Fibroblast of gingiva (primary cell): ENCODE results near the gene CNNM2.
"Not testable (repeated sequence)": the region's sequence is repeated elsewhere in the genome, so short reads cannot be mapped to it uniquely, and the experiment has no call there.

ENCODE experiments used
- DNase-seq: peaks from one replicate; pipeline ENCODE4 v3.0.0-alpha.2; 2011; ENCODE audit warnings: low read depth

CNNM2 gene

DNA sequence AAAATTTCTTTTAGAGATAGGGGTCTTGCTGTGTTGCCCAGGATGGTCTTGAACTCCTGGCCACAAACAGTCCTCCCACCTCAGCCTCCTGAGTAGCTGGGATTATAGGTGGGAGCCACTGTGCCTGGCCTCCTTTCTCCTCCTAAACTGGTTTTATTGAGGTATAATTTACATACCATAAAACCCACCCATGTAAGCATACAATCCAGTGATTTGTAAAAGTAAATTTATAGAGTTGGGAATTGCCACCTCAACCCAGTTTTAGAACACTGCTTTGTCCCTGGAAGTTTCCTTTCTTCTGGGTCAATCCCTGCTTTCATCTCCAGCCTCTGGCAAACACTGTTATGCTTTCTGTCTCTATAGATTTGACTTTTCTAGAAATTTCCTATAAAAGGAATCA is 49.0 kb downstream of the CNNM2 start:
- no peak for DNase-seq

DNA sequence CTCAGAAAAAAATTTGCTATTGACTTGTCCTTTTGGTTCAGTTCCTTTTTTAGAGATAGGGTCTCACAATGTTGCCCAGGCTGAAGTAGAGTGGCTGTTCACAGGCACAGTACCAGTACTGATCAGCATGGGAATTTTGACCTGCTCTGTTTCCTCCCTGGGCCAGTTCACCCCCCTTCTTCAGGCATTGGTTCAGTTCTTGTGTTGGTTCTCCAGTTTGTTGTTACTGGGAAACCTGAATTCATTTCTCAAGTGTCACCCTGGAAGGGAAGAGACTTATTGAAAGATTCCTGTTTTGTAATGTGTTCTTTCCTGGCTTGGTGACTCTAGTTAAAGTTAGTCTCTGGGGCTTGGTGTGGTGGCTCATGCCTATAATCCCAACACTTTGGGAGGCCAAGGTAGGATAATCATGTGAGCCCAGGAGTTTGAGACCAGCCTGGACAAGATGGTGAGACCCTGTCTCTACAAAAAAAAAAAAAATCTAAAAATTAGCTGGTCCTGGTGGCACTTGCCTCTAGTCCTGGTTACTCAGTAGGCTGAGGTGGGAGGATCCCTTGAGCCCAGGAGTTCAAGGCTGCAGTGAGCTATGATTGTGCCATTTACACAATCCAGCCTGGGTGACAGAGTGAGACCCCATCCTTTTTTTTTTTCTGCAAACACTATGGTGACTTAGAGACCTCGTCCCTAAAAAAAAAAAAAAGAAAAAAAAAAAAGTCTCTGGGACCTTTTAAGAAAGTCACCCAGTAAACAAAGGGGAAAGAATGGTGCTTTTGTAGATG is 52.7 kb downstream of the CNNM2 start:
- DNase-seq: no peak

DNA sequence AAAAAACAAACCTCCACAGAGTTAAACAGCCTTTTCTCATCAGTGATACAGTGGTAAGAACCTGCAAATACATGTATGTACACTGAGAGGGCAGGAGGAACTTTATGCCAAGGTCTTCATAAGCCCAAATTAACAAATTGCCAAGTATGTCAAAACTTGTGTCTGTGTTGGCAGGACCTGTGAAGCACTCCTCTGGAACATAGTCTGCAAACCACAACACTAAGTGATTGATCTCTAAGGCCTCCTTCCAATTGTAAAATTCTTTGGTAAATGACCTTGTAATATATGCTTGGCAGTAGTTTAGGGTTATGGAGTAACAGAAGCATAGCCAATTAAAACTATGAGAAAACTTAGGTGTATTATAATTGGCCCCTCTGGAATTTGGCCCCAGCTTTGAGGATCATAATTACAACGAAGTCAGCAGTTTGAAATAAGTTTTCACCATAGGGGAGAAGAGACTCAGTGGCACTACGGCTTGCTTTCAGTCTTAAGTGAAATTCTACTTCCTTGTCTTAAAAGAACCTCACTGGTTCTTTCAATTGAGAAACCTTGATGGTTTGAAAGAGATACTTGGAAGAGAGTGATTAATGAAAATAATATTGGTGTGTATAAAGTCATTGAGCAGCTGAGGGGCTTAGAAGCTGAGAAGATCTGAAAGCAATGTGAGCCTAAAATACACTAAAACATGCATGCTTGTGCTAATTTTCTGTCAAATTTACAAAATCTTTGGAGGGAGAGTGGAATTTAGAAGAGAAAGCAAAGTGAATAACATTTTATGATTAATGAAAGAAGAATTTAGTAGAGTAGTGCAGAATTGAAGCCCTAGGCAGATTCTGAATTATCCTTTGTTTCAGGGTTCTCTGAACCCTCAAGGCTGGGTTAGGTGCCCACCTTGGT is 57.6 kb downstream of the CNNM2 start:
- DNase-seq: peak; percentile 9

DNA sequence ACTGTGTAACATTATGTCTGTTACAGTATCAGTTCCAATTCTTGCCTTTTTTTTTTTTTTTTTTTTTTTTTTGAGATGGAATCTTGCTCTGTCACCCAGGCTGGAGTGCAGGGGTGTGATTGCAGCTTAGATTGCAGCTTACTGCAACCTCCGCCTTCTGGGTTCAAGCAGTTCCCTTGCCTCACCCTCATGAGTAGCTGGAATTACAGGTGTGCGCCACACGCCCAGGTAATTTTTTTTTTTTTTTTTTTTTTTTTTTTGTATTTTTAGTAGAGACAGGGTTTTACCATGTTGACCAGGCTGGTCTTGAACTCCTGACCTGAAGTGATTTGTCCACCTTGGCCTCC is 58.3 kb downstream of the CNNM2 start:
- DNase-seq: not testable (repeated sequence)

DNA sequence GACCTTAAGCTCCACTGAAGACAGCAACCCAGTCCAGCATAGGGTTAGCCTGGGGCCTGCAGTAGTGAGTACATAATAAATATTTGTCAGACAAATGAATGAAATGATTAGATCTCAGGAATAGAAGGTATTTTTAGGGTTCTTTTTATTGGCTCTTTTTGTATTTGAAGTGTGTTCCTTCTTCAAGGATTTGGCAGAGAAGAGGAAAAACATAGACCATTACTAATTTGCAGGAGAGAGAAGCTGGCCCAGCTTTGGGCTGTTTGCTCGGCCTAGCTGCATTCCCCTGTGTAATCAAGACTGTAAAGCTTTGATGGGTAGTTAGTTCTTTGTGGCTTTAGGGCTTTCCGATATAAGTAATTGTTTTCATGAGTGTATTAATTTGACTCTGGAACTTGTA is 64.2 kb downstream of the CNNM2 start:
- no peak for DNase-seq

DNA sequence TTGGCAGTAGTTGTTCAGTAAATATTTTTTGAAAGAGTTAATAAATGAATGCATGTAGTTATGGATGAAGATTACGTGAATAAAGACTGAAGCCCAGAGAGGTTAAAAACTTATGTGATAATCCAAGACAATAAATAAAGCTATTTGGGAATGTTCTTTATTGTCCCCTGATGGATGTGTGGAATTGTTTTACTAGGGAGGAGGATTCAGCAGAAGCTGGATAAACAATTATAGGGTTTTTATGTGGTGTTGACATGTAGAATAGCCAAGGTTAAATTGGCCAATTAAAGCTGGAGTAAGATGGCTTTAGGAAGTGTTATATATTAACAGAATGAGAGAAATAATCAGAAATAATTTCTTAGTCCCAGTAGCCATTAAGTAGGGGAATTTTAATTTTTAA is 66.0 kb downstream of the CNNM2 start:
- no peak for DNase-seq

DNA sequence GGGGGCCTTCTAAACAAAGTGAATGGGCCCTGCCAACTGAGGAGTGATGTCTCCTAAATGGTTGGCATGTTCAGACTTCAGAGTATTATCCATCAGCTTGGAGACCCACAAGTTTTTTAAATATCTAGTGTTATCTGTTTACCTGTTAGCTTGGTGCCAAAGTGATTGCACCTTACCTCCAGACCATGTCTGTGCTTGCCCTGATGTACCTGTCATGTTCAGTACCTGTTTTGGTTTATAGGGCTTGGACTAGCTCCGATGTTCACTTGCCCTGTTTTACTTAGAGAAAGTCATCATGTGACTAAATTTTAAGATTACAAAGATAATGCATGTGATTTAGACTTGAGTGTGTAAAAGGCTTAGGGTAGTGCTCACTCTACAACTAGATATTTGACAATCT is 67.7 kb downstream of the CNNM2 start:
- DNase-seq: no peak

DNA sequence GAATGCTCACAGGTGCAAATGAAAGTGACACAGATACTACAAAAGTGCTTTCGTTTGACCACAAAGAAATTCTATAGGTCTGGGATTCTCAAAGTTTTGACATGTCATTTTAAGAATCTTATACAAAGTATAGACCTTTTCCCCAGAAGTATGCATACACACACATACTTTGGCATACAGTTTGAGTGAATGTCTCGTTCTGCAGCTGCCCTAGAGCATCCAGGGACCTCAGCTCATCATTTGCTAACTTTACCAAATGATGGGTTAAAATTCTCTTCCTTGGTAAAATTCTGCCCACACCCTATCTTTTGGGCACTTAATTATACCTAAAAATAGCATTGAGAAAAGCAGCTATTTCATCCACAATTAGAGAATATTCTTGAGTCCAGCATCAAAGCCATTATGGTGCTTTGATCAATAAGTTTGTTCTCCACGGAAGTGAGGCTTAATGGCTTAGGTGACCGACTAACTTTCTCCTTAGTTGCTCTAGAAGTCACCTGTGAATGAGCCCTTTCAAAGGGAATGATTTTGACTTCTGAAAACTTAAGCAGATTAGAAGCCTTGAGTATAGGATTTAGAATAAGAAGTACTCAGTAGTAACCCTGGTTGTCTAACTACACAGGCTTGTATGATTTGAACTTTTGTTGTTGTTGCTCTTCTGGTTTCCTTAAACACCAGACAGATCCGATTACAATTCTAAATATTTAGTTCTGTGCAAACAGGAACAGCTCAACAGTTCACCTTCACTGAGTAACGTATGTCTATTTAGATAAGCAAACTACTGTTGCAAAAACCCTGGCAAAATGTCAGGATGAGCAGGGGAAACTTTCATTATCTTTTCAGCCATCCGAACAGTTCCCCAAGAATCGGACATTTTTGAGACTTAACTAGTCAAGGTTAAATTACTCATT is 70.6 kb downstream of the CNNM2 start:
- DNase-seq: peak; percentile 1

DNA sequence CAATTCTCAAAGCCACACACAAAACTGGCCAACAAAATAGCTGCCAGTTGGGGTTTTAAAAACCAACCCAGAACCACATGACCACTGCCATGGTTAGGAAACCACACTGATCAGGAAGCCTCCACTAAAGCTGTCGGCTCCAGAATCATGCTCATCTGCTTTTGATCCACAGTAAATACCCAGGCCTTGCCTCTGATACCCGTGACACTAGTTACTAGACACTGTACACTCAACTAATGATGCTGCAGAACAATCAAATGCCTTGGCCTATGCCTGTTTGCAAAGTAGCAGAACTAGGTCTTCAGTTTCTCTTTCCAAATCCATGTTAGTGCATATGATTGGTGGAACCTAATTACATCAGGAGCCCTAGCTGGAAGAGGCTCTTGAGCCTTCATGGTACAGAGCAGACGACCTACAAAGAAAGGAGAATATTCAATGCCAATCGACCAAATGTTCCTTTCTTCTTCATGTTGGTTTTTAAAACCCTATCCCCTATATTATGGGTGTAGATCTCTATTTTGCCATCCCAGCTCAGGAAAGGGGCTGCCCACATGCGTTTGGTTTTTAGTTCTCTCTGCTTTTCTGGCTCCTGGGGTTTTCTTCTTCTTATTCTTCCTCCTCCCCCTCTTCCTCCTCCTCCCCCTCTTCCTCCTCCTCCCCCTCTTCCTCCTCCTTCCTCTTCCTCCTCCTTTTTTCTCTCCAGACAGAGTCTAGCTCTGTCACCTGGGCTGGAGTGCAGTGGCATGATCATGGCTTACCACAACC is 76.6 kb downstream of the CNNM2 start:
- no peak for DNase-seq

DNA sequence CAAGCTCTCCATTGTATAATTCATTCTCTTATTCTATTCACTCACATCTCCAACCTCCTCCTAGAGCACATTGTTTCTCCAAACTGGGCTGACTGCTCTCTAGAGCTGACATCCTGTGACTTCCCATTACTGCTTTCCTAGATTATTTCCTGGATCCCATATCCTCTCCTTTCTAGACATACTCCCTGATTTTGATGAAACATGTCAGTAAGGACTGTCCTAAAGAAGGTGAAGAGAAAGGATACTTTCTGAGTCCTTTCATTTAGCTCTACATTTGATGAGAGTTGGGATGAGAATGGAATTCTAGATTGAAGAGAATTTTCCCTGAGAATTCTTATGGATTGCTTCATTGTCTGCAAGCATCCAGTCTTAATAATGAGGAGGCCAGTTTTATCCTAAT is 78.8 kb downstream of the CNNM2 start:
- no peak for DNase-seq

DNA sequence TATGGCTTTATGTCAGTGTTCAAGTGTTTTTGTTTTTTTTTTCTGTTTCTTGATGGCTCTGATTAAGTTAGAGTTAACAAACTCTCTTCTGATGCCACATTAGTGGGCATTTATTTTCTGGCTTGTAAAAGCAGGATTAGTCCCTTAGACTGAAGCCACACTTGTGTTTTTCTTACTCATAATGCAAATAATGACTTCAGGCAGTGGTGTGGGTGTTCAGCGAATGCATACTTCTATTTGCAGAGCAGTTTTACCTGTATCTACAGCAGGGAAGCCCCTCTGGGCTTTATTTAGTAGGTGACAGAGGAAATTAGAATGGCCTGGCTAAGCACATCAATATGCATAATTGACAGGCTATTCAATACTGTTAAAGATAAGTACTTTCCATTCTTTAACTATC is 79.9 kb downstream of the CNNM2 start:
- no peak for DNase-seq

DNA sequence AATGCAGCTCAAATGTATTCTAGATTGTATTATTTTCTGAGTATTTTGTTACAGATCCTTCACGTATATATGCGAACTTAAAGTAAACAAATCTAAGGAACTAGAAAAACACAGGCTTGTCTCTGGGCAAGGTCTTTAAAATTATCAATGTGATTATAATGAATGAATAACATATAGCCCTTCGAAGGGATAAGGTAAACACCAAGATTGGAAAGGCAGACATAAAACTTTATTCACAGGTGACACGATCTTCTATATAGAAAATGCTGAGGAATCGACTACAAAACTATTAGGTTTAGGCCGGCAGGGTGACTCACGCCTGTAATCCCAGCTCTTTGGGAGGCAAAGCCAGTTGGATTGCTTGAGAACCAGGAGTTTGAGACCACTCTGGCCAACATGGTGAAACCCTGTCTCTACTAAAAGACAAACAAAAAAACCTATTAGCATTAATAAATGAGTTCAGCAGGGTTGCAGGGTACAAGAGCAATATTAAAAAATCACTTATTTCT is 80.4 kb downstream of the CNNM2 start:
- no peak for DNase-seq

DNA sequence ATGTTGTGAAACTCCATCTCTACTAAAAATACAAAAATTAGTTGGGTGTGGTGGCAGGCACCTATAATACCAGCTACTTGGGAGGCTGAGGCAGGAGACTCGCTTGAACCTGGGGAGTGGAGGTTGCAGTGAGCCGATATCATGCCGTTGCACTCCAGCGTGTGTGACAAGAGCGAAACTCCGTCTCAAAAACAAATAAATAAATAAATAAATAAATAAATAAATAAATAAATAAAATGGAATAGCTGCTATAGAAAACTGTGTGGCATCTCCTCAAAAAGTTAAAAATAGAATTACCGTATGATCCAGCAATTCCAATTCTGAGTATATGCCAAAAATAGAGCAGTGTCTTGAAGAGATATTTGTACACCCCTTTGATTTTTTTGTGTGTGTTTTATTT is 82.0 kb downstream of the CNNM2 start:
- DNase-seq: not testable (repeated sequence)

DNA sequence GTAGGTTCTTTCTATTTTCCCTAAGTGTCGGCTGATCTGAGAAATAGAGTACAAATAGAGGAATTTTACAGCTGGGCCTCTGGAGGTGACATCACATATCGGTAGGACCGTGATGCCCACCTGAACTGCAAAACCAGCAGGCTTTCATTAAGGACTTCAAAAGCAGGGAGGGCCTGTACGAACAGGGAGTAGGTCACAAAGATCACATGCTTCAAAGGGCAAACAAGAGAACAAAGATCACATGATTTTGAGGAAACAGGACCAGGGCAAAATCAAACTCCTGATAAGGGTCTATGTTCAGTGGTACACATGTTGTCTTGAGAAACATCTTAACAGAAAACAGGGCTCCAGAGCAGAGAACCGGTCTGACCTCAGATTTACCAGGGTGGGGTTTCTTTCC is 88.9 kb downstream of the CNNM2 start:
- no peak for DNase-seq

DNA sequence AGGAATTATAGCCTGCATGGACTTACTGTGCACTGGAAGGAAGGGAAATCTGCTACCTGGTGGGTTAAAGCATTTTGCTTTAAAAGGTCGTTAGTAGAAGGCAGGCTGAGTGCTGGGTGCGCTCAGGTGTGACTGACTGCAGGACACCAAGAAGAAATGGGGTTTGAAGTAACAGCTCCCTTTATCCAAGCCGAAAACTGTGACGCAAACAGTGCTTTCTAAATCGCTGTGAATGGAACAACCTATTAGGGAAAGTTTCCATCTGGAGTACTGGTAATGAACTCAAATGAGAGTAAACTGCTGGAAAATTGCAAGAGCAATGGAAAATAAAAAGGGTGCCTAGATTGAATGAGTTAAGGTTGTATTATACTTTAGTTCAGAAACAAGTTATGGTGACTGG is 95.3 kb downstream of the CNNM2 start:
- no peak for DNase-seq

DNA sequence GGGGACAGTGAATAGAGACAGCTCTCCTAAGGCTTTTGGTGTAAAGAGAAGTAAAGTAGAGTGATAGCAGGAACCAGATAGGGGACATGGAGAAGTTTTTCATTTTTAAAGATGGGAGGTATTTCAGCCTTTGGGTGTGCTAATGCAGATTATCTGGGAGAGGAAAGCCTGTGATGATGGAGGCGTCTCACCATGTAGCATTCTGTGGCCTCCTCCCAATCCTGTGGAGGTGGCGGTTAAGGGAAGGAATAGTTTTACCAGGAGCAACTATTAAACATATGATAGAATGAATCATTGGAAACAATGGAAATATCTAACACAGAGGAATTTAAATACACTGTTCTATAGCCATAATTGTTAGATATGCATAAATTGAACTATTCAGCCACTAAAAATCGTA is 101.3 kb downstream of the CNNM2 start:
- DNase-seq: no peak

DNA sequence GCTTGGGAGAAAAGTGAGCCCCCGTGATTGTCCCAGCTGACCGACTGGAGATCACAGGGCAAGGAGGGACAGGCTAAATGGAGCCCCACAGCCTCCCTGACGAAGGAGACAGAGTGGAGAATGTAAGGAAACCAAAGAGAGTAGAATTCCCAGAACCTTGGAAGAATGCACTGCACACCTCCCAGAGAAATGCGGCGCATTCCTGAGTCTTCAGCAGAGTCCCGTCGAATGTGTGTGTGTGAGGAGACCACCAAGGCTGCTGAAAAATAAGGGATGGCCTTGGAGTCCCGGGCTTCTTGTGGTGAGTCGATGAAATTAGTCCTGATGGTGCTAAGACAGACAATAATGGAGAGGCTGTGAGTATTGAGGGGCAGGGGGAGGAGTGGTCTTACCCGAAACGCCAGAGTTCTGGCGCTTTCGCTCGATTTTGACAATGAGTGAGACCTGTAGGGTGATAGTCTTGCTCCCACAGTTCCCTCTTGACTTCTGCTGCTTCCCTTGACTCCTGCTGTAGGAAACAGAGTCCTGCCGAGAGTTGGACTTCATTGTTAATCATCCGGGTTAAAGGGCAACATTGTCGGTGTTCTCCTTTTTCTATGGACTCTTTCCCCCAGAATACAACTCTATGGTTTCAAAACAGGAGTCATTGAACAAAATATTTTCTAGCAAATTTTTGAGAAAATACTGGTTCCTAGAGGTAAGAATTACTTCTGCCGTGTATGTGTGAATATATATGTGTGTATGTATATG is 103.2 kb downstream of the CNNM2 start:
- no peak for DNase-seq

DNA sequence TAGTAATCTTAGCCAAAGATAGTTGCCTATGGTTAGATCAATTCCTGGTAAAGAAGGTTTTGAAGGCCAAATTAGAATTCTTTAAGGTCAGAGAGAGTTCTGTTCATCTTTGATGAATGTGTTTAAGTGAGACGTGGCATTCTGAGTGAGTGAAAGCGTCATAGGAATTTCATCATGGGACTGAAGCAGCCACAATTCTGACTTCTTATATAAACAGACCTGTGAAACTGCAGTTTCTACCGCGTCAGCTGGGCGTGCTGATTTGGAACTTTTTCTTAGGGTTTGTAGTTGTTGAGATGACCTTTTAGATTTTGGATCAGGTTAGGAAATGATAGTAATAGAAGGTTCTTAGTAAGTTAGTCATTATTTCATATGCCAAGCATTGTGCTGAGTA is 103.8 kb downstream of the CNNM2 start:
- DNase-seq: peak; percentile 43

DNA sequence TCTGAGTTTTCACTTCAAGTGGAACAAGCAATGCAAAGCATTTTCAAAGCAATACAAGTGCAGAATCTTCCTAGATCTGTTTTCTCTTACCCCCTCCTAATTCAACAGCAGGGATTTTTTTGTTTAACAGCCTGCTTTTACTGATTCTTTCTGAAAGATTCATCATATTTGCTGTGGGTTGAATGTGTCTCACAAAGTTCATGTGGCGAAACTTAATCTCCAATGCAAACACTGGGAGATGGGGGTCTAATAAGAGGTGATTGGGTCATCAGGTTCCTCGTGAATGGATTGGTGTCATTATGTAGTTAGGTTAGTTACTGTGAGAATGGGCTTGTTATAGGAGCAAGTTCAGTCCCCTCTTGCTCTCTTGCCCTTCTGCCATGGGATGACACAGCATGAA is 107.6 kb downstream of the CNNM2 start:
- DNase-seq: no peak

DNA sequence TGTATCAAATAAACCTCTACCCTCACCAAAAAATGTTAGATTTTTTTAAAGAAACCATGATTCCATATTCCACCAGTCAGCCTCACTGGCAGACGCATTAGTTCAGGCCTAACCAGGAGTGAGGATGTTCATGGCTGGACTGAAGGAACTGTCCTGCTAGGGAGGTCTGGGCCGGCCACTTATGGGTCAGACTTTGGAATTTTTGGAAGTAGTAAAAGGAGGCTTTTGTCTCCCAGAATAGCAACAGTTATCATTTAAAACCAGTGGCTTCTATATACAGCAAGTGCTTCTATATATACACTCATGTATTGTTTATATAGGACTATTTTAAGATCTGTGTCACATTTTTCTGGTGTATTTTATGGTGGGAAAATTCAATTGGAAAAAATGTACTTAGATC is 120.5 kb downstream of the CNNM2 start:
- DNase-seq: no peak

DNA sequence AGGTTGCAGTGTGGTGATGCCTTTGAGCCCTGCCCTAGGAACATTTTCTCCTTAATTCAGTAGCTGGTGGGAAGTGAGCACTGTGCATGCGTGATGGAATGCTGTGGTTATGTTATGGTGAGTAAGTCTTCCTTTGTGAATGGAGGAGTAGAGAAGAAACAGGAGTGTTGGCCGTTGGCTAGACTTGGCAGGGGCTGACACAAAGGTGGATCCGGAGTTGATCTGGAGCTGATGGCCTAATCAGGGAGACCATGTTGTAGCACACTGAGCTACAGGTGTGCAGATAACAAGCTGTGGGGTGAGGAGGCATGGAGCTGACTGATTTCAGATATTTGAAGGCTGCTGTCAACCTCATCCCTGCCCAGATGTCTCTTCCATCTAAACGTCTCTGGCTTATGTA is 122.3 kb downstream of the CNNM2 start:
- no peak for DNase-seq
